Stimulated activated CD4-positive, alpha-beta T cell treated with anti-CD3 and anti-CD28 coated beads, Interleukin-12 subunit alpha, Interleukin-12 subunit beta, amount 100 ng/mL, for 4 hours (primary cell): ENCODE results near the gene INSYN2B.

Source experiments
- DNase-seq: peaks from one replicate; pipeline ENCODE4 v3.0.0-alpha.2; 2020

The INSYN2B gene

DNA sequence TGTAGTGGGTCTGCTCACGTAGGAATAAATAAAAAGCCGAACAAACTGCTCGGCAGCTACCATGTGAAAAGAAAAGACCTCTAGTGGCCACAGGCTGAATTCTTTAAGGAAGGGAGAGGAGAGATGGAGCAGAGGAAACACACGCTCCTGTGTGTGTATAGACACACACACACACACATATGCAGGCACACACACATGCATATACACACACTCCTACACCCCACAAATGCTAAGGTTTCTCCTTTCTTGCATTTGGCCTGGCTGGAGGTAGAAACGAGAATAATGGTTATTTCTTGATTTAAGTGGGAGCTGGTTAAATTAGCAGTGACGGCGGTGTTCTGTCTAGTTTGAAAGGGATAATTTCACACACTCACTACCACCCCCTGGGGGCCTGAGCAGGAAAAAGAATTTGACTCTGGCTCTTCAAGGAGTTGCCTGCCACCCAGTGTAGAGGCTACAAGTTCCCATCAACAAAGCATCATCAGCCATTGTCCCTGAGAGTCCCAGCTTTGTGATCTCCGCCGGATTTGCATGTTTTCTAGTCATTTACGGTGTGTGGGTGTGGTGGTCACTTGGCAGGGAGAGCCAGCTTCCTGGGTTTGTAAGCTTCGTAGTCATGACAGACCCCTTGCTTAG, at the start of gene INSYN2B:
Gene INSYN2B (minus strand): TSS at position 78 of the 636 bp plus-strand sequence. CDS start 96,597 bp downstream, outside the sequence.
- peak; percentile 8 for DNase-seq

DNA sequence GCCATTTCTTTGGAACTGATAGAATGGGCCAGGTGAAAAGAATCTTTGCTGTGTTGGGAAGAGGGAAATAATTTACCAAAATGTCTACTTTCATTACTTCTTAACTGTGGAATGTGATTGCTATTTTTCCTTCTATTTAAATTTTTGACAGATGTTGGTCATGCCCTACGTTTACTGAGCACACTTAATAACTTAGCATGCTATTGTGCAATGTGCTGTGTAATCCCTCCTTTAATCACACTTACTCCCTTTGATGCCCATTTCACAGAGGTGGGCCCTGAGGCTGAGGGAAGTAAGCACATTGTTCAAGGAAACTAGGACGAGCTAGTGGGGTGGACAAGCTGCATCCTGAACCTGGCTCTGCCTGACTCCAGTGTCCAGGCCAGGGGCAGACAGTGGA, 47.8 kb upstream of the INSYN2B start:
- no peak for DNase-seq

DNA sequence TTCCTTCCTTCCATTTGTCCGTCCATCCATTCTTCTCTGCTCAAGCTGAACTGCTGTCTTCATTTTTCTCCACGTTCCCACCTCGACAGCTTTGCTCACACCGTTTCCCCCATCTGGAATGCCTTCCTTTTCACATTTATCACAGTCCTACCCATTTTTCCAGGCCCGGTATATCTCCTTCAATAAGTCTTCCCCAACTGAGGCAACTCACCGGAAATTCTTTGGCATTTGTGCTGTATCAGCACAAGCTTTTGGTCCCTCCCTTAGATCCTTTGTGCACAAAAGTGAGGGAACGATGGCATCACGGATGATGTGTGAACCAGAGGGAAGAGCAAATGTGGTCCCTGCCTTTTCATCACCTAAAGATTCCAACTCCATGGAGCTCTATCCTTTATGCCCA, 45.6 kb upstream of the INSYN2B start:
- no peak for DNase-seq

DNA sequence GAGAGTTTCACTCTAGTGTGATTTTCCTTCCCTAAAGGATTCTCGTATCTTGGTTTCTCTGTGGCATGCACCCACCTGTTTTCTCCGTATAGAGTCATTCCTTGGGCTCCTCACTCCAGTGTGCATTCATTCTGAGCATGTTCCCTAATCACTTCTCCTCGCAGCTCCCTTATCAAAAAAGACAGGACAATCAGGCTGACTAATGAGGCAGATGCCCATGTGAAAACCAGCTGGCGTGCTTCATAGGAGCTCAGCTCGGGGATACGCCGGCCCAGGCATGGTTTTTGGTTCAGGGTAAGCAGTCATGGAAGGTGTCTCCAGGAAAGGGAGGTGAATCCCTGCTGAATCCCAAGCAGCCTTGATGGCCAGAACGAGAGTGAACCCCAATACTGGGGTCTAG, 41.2 kb upstream of the INSYN2B start:
- no peak for DNase-seq

DNA sequence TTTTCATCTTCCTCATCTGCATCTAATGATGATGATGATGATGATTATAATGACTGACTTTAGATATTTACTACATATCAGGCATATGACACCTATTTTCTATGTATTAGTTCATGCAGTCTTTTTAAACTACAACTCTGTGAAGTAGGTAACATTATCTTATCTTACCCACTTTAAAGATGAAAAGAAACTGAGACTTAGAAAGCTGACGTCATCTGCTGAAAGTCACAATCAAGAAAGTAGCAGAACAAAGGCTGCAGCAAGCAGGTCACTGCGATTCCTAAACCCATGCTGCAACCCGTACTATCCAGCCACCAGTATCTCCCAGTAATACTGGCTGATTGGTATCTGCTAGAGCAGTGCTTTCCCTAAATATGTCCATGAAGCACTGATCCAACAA, 40.1 kb upstream of the INSYN2B start:
- DNase-seq, result no peak

DNA sequence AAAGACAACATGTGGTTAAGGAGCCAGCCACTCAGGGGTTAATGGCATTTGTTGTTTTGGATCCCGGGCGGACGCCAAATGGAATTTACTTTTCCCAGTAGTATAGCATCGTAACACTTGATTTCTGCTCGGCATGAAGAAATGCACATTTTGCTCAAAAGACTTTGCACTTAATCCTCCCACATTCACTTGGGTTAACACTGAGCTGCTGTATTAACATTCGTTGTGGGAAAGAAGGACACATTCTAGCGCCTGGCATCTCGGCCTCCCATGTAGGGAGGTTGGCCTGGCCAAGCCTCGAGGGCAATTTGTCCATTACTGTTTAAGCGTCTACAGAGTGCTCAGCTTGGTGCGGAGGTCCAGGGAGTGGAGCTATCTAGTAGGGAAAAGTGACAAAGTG, 32.3 kb upstream of the INSYN2B start:
- DNase-seq, result no peak

DNA sequence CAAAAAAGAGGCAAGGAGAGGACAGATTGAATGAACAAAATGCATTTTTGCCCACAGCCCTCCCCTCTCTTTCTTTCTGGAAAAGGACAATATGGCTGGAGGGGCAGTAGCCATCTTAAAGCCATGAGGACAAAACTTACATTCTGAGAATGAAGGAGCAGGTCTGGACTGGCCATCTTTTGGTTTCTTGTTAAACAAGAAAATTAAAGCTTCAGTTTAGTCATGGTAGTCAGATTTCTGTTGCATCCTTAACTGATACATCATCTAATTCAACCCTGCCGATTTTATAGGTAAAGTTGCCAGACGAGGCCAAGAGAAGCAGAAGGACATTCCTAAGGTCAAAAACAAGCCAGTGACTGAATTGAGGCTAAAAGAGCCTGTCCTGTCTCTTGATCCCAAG, 31.5 kb upstream of the INSYN2B start:
- no peak for DNase-seq

DNA sequence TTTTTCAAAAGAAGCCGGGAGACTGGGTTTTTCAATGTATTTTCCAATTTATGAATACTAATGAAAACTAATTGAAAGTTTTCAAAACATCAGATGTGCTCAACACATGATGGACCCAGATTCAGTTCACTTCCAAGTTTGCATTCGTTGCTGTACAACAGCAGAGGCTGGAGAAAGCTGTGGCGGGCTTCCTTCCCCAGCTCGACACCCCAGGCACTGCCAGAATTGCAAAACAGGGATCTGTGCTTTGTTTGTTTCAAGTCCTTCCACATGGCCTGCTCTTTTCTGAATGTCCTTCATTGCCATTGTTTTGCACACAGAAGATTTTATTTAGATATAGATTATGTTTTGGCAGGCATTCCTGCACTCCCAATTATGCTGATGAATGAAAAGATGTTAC, 30.3 kb upstream of the INSYN2B start:
- DNase-seq, result no peak

DNA sequence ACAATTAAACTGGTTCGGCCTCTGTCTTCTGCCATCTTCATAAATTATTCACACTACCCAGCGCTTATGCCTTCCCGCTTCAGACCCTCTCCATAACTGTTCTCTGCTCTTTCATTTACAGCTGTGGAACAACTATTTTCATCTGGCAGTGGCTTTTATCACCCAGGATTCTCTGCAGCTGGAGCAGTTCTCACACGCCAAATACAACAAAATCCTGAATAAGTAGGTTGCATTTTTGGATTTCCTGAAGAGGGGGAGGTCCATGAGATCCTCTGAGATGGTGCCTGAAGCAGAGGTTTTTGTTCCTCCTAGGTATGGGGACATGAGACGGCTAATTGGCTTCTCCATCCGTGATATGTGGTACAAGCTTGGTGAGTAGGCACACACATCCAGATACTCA, 28.1 kb upstream of the INSYN2B start:
- DNase-seq, result no peak

DNA sequence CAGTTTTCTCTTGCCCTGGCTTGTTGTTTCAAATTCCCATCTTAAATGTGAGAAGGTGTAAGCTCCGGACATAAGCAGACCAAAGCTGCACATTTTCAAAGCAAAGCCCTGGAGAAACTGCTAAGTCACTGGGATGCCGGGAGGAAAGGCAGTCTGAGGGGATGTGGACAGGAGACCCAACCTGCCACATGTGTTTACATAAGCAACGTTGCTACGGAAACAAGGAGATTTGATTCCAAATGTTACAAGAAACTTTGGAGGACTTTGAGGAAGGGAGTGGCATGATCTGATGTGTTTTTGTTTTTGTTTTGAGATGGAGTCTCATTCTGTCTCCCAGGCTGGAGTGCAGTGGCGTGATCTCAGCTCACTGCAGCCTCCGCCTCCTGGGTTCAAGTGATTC, 25.7 kb upstream of the INSYN2B start:
- no peak for DNase-seq

DNA sequence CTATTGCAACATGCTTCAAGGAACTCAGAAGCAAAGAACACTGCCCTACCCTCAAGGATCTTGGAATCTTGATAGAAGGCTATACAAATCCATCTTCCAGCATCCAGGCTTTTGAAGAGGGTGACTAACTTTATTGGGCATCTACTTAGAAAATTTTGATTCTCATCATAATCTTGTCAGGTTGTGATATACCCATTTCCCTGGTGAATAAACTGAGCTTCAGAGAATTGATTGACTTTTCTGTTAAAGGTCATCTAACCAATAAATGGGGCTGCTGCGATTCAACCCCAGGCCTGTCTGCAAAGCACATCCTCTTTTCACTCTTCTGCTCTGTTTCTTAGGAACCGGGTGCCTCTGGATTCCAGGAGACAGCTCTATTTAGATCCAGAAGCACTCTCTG, 19.9 kb upstream of the INSYN2B start:
- no peak for DNase-seq

DNA sequence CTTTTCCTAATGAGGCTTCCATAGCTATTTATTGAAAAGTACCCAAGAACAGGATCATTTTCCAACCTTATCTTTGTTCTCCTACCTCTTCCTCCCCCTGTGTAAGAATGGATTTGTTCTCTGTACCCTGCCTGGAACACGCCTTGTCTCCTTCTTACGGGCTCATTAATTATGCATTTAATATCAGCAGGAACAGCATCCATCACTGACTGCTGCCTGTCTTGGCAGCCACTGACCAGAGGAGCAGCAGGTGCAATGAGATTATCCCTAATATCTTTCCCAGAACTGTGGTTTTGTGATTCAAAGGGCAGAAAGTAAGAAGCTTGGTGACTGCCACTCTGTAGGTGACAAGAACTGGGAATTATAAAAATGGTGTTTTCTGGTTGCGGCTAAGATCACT, 19.3 kb upstream of the INSYN2B start:
- DNase-seq, result no peak

DNA sequence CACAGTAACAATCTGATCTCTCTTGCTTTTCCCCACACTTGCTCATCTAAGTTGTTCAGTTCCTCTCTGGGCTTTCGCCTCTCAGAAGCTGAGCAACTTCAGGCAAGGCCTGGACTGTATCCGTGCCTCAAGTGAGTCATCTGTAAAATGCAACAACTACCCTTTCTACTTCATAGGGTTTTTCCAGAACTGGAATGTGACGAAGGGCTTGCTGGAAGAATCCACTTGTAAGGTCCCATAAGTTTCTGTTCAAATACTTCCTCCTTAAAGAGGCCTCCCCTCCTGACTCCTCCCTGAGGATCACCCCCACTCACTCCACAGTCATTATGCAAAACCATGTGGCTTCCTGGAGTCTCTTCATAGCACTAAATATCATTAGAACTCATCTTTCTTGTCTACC, 17.5 kb upstream of the INSYN2B start:
- DNase-seq, result no peak

DNA sequence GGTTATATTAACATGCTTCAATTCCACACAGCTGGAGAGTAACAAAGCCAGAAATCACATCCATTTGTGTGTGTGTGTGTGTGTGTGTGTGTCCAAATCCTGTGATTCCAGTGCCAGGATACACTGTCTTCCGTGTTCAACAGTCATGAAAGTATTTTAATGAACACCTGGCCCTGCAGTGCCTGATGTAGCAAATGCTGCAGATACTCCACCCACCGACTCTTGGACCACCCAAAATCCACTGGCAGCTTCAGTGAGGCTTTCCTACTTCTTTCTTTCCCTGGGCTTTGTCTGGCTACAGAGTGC, 13.1 kb upstream of the INSYN2B start:
- DNase-seq, result no peak

DNA sequence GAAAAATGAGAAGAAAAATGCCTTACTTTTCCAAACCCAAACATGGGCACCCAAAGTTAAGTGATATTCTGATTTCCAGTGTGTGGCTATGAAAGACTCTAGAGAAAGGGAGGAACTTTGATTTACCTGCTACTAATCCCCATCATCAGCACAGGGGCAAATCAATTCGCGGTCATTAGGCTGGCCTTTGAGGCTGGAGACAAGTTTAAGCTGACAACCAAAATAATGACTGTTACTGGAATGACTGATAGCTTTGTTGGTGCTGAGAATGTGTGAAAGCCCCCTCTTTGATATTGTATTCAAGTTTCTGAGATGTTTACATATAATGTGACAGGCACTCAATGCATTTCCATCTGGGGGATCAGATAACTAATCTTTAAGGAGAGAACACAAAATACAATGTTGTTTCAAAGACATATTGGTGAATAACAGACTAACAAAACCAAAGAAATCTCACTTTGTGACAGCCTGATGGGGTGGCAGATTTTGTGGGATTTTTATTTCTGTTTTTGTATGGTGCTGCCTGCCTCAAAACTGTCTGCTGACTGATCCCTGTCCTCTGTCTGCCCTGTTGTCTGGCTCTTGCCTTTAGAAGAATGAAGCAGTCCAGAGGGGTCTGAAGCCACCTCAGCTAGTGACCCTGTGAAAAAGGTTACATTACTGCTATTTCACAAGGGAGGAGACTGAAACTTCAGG, 12.6 kb upstream of the INSYN2B start:
- DNase-seq, result no peak

DNA sequence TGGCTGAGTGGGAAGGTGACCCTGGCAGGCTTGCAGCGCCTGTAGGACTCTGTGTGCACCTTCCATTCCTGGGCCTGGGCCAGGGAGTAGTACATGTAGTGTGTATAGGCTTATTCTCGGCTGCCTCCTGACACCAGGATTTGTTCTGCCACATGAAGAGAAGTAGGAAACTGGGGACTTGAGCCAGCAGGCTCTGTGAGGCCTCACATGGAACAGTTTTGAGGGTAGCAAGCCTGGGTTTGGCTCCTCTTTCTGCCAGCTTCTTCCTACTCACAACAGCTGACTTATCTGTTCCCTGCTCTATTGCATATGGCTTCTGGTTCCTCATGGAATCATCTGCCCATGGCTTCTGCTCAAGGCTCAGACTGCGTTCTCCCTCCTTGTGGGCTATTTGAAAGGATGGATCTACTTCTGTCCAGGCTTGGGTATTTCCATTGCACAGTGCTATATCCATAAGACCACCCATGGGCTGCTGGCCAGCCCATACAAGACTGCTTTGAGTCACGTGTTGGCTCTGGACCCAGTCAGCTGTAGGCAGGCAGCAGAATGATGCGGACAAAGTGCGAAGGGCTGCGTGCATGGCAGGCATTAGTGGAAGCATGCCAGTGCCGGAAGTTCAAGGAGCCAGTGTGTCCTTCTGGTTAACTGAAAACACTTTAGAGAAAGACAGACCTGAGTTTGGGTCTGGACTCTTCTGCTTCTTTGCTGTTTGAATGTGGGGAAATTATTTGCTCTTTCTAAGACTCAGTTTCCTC, 11.0 kb upstream of the INSYN2B start:
- DNase-seq, result no peak

DNA sequence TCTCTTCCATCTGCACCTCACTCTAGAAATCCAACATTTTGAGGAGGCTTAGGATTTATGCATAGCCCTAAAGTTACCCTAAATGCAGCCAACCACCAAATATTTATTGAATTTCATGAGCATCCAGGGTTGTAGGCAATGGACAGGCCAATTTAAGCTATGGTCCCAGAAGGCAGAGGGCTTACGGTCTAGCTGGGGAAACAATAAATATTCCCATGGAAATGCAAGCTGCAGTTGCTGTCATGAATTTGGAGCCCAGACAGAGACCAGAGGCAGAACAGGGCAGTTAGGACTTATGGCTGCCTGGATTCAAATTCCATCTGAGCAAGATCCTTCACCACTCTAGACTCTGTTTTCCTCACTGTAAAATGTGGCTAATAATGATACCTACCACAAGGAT, 9.1 kb upstream of the INSYN2B start:
- no peak for DNase-seq

DNA sequence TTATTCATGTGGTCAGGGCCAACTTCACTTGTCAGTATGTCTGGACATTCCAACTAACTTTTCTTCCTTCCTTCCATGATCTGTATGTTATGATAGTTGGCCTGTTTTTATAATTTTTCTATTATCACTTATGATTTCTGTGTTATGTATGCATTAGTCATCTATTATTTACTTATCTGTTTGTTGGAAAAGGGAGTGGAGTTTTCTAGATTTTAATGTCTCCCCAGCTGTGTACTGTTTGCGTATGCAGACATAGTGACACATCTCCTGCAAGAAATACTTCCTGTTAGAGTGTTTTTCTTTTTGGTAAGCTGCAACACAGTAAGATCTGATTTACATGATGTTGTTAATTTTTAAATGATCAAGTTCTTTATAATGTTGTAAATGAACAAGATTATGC, 8.7 kb upstream of the INSYN2B start:
- no peak for DNase-seq

DNA sequence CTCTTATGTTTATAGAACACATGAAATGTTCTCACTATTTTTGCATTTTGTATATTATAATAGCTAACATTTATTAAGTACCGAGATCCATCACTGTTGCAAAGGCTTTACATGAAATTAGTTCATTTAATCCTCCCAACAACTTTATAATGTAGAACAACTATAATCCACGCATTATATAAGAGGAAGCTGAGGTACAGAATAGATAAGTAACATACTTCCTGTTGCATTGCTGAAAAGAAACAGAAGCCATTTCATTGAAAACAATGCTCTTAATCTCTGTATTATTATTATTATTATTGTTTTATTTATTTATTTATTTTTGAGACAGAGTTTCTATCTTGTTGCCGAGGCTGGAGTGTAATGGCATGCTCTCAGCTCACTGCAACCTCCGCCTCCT, 7.9 kb upstream of the INSYN2B start:
- no peak for DNase-seq

DNA sequence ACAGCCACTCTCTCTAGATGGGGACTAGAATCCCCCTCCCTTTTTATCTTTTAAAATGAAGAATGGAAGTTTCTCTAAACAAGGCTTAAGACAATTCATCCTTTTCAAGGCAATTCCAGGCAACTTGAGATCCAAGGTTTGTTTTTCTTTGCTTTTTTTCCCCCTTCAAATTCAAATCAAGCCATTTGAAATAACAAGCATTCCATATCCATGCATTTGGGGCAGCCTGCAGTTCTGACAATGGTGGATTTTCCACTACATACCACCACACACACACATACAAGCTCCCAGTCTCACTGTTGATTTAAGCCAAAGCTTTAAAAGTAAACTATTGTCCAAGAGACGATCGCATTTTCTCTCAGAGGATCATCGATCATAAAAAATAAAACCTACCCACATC, 424 bp downstream of the INSYN2B start:
- no peak for DNase-seq

DNA sequence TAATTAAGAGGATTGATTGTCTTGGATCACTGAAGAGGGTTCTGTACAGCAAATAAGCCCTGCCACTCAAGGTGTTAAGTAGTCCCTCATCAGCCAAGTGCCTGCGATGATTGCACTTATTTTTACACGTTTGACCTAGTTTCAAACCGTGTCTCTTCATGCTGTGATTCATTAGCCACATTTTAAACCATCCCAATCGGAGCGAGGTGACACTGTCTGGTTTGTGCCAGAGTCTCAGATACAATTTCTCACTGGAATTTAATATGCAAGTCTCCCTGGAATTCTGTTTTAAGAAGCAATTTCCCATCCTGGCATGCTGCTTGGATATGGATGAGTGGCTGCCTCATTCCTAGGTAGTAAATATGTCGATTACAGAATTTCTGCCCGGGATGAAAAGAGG, 1.6 kb downstream of the INSYN2B start:
- DNase-seq, result no peak

DNA sequence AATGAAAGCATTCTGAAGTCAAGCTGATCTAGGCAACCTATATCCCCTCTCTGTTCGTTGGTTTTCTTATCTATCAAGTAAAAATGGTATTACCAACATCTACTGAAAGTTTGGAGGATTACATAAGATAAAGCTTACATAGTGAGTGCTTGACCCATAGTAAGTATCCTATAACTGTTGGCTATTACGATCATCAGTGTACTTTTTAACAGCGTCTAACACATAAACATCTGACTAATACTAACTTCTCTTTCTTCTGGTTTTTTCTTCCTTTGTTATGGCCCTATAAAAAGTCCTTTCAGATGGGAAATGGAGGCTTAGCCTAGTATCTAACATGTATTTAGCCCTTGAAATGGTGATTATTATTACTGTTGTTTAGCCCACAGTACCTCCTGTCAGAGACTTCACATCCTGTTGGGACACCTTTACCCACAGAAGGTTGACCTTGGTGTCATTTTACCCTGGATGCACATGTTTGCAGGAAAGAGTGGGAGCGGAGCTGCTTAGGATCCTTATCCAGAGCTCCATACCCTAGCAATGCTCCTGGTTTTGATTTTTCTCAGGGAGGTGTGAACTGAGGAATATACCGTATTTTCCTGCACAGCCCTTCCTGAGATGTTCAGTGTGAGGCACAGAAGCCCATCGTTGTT, 6.0 kb downstream of the INSYN2B start:
- no peak for DNase-seq

DNA sequence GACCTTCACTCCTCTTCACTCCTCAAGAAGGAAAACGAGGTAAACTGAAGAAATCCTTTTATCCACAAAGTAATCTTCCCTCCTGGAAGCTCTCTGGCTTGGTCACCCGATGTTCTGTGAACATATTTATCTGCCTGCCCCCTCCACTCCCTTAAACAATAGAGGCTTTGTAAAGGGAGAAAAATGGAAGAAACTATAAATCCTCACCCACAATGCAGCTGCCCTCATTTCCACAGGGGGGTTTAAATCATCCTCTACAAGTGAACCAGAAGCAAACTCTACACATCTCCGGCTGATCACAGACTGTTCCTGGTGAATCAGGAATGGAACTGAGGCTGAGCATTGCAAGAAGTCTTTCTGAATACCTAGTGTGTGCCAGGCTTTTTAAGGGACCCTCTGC, 7.2 kb downstream of the INSYN2B start:
- no peak for DNase-seq

DNA sequence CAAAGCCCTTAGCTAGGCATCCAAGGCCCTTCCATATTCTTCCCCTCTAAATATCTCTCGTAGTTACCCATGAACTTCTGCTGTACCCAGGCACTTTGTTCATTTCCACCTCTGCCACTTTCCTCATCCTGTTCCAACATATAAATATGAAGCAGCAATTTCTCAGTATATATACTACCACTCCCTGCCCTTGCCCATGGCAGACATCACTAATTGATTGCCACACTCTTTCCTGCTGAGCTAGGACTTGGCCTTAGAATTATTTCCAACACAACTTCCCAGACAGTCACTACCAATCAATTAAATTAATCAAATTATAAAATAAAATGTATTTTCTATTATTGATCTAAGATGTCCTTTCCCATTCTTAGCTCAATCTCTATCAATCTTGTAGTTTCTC, 8.5 kb downstream of the INSYN2B start:
- no peak for DNase-seq
